K562 (cell line): ENCODE results near the gene FAM107B. TPM values are rescaled to one million over a fixed set of nuclear protein-coding genes. Genes with fewer than 3 reads are reported as not detected.

Experiments used
- ATAC-seq: fragments of 200-7000 bp; cut with Tn5 transposase; 3 replicates; pipeline ENCODE4 v1.9.1; 2020; ENCODE audit warnings: moderate library complexity
- BruUV-seq: library from RNA; stranded (reverse); fragments of 400-500 nt; replicated peaks from 2 replicates; lab custom pipeline; 2021; lab: Mats Ljungman, UMichigan
- CTCF ChIA-PET: fragments of 300-600 bp; formaldehyde crosslinking; extraction: SDS; loops from one replicate; lab custom pipeline; 2021; ENCODE audit warnings: low intra/inter-chr PET ratio; lab: Yijun Ruan, JAX
- POLR2A ChIA-PET: fragments of 300-600, 350-650 bp; sonication (Branson Sonifier 250); formaldehyde crosslinking; extraction: SDS; loops from one replicate; lab custom pipeline; 2021; ENCODE audit warnings: antibody characterized with exemption, inconsistent platforms; lab: Yijun Ruan, JAX
- DNase-seq, 4 experiments: peaks; one replicate each; pipeline versions ENCODE4 v3.0.0 to v3.0.0-alpha.2; 2011 to 2018; ENCODE audit warnings: low spot score in 3 of 4, mixed read lengths in 3 of 4; ENCODE audit errors: extremely low read depth in 1 of 4
- FAIRE-seq: peaks from 2 replicates; lab custom pipeline; 2011; peaks lifted over from hg19 to GRCh38; lab: Jason Lieb, UNC
- H2AFZ ChIP-seq: 2 replicates; pipeline ENCODE4 v1.6.0; 2011; ENCODE audit warnings: low read depth, low read length, control low read depth, inconsistent platforms
- H3K27ac ChIP-seq: fragments of 200-600 bp; 3 replicates; pipeline ENCODE4 v1.8.0; 2011; ENCODE audit warnings: low read depth, mild to moderate bottlenecking, control low read depth, inconsistent platforms, low read length, moderate library complexity, mixed read lengths; ENCODE audit errors: extremely low read depth
- H3K27me3 ChIP-seq, 2 experiments: fragments of 300-600 bp in 1 of 2; 2 replicates in 1 of 2; 3 replicates in 1 of 2; pipeline versions ENCODE4 v1.6.0 to v1.8.0; 2011; ENCODE audit warnings: inconsistent platforms in 2 of 2, low read length in 2 of 2, mild to moderate bottlenecking in 1 of 2, mixed read lengths in 1 of 2, moderate library complexity in 1 of 2; ENCODE audit not compliant: control insufficient read depth in 2 of 2, insufficient read depth in 2 of 2
- H3K36me3 ChIP-seq: fragments of 300-600 bp; 3 replicates; pipeline ENCODE4 v1.8.0; 2011; ENCODE audit warnings: mild to moderate bottlenecking, low read length, inconsistent platforms; ENCODE audit not compliant: control insufficient read depth, insufficient read depth
- H3K4me1 ChIP-seq, 2 experiments: fragments of 200-600 bp in 1 of 2; replicated peaks in 1 of 2; 2 replicates in 1 of 2; 3 replicates in 1 of 2; pipeline versions ENCODE4 v1.5.1 to v1.8.0; 2011; ENCODE audit warnings: inconsistent platforms in 2 of 2, low read length in 2 of 2, mild to moderate bottlenecking in 1 of 2, mixed read lengths in 1 of 2, moderate library complexity in 1 of 2; ENCODE audit not compliant: control insufficient read depth in 2 of 2, insufficient read depth in 2 of 2
- H3K4me2 ChIP-seq: 2 replicates; pipeline ENCODE4 v1.6.1; 2011; ENCODE audit warnings: low read length, control low read depth, inconsistent platforms, mixed read lengths; ENCODE audit not compliant: insufficient read depth
- H3K4me3 ChIP-seq: fragments of 200-600 bp; sonication (generic), shearing (Covaris generic); 2 replicates; pipeline ENCODE4 v1.5.1; 2016; ENCODE audit warnings: control low read depth, inconsistent platforms
- H3K79me2 ChIP-seq: fragments of 200-600 bp; 3 replicates; pipeline ENCODE4 v1.8.0; 2011; ENCODE audit warnings: low read length, inconsistent platforms; ENCODE audit not compliant: control insufficient read depth, insufficient read depth
- H3K9ac ChIP-seq, 2 experiments: 2 replicates each; pipeline versions ENCODE4 v1.6.0 to v1.6.1; 2011; ENCODE audit warnings: low read depth in 2 of 2, low read length in 2 of 2, control low read depth in 1 of 2, inconsistent platforms in 1 of 2, mild to moderate bottlenecking in 1 of 2, mixed read lengths in 1 of 2; ENCODE audit not compliant: insufficient read depth in 1 of 2
- H3K9me1 ChIP-seq: one replicate; pipeline ENCODE4 v1.6.0; 2011; ENCODE audit warnings: inconsistent platforms, mild to moderate bottlenecking, low read length, moderate library complexity; ENCODE audit not compliant: control insufficient read depth, insufficient read depth
- H3K9me3 ChIP-seq: replicated peaks from 2 replicates; pipeline ENCODE4 v1.5.1; 2011; ENCODE audit warnings: low read depth, low read length, inconsistent platforms; ENCODE audit not compliant: control insufficient read depth, insufficient read depth
- H4K20me1 ChIP-seq: replicated peaks from 2 replicates; pipeline ENCODE4 v1.6.1; 2011; ENCODE audit warnings: low read length, inconsistent platforms, mixed read lengths; ENCODE audit not compliant: control insufficient read depth, insufficient read depth
- COPS2 ChIP-seq: fragments of 450-650 bp; conservative IDR thresholded peaks from 2 replicates; pipeline ENCODE4 v1.6.1; 2016; ENCODE audit warnings: mild to moderate bottlenecking, moderate library complexity
- EP300 ChIP-seq: IDR thresholded peaks from 2 replicates; pipeline ENCODE4 v1.6.1; 2012; ENCODE audit warnings: low read length, improper control_type of control experiment
- ZNF146 ChIP-seq: IDR thresholded peaks from one replicate; pipeline ENCODE4 v1.6.1; 2018; ENCODE audit warnings: missing compliant biosample characterization; ENCODE audit not compliant: unreplicated experiment
- ZNF445 ChIP-seq: fragments of 250-450 bp; sonication (Bioruptor Pico); IDR thresholded peaks from 2 replicates; pipeline ENCODE4 v1.4.0; 2020; ENCODE audit warnings: low read depth, mild to moderate bottlenecking, moderate library complexity
- WGBS: fragments of 100-300 bp; shearing (Covaris generic); methylation state at CpG from one replicate; pipeline ENCODE4 v1.1.6; 2016; ENCODE audit warnings: low coverage, mixed read lengths; ENCODE audit not compliant: insufficient coverage; ENCODE audit errors: missing lambda C conversion rate; 5-methylcytosine and 5-hydroxymethylcytosine counted together
- in situ Hi-C: fragments of 300-500 bp; cut with MboI; formaldehyde crosslinking; loops from 4 replicates; pipeline ENCODE4 v1.15.0; 2018; ENCODE audit warnings: inconsistent platforms, mixed read lengths
- intact Hi-C: fragments of 100-400 bp; cut with micrococcal nuclease; formaldehyde crosslinking; loops from 2 replicates; pipeline ENCODE4 v1.14.2; 2022
- polyA plus RNA-seq, 8 experiments: library from polyadenylated mRNA; depleted of rRNA in 4 of 8; stranded (reverse) in 5 of 8; unstranded in 3 of 8; fragments of >200 nt; fragmentation: Nextera tagmentation in 2 of 8; fragmentation: Illumina TruSeq in 1 of 8; extraction: Ambion mirVana in 2 of 8; extraction: Trizol in 1 of 8; gene quantifications; 2 replicates each; pipeline versions ENCODE4 v1.2.1 to v1.2.3, GENCODE V29; 2011 to 2014; ENCODE audit warnings: inconsistent platforms in 1 of 8, missing spikeins in 1 of 8
- total RNA-seq, 7 experiments: library from RNA; depleted of rRNA in 6 of 7; stranded (reverse); fragments of >200 nt in 6 of 7; fragmentation: Illumina TruSeq in 2 of 7; extraction: Trizol in 2 of 7; gene quantifications; 2 replicates each; pipeline versions ENCODE4 v1.2.1 to v1.2.3, GENCODE V29; 2011 to 2021; ENCODE audit warnings: low replicate concordance in 1 of 7
- TF ChIP-seq, protein P1 (sequence below): sonication (generic); formaldehyde crosslinking; IDR thresholded peaks from 2 replicates; pipeline ENCODE4 v1.8.1; 2023; ENCODE audit warnings: mild to moderate bottlenecking, missing genetic modification reagents

Gene FAM107B
- total and polyA plus RNA-seq, 9 of the 15 experiments (the other 6 are each of a cell fraction or from before 2014, with no cell fraction given) = 0.40 to 2.8 (median 1.4) TPM

DNA sequence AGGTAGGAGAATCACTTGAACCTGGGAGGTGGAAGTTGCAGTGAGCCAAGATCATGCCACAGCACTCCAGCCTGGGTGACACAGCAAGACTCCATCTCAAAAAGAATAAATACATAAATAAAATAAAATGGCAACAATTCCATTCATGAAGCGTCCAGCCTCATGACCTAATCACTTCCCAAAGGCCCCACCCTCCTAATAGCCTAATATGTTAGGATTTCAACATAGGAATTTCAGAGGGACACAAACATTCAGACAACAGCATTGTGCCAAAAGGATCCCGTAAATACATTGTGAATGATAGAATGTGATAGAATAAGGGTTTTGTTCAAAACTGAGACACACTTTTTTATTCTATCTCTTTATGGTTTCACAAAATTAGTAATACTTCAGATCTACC, 90.3 kb downstream of the FAM107B start:
- DNase-seq (no peak), ATAC-seq (no peak)
- intact Hi-C loops = no loop called here
- Histone ChIP-seq H3K9me1 (no peaks in the 10 kb centered on the region), H4K20me1 (no peaks in the 10 kb centered on the region), H3K4me2 (no peak overlapping the region), H3K27ac (no peak overlapping the region), H3K36me3 (no peaks in the 10 kb centered on the region), H3K4me3 (no peak overlapping the region), H3K79me2 (no peaks in the 10 kb centered on the region)
- in situ Hi-C loops = no loop called here
- POLR2A ChIA-PET = interaction anchor here (0.6 kb wide), 1 partner anchor 611 kb away, joined by 3 read pairs; no protein-coding TSS in a partner anchor
- WGBS = 0% methylated on average over 2 of the region's 2 CpGs
- TF ChIP-seq COPS2 = no peak
- TF ChIP-seq, all 486 proteins: peak for 0
- no peak overlapping the region for H3K9ac ChIP-seq
- CTCF ChIA-PET = no interaction called here
- FAIRE-seq = no peak
- no TSS peak for BruUV-seq
- no peaks in the 10 kb centered on the region for H3K9me3 ChIP-seq
- H3K27me3 ChIP-seq = peaks cover 0 to 14% of the 10 kb centered on the region in 2 experiments; a peak in 2 of 5 replicates
- no peak overlapping the region for H2AFZ ChIP-seq
- no peaks in the 10 kb centered on the region; a peak in 1 of 5 replicates for H3K4me1 ChIP-seq

GRCh38 chr10:14683256-14683655, 91.4 kb downstream of the FAM107B start:
- in situ Hi-C loops = no loop called here

More at GRCh38 chr10:14683256-14683655, 91.4 kb downstream of the FAM107B start:
- Histone ChIP-seq H3K4me2 (no peak overlapping the region), H3K9me1 (no peaks in the 10 kb centered on the region), H3K9me3 (no peaks in the 10 kb centered on the region), H3K36me3 (no peaks in the 10 kb centered on the region), H3K79me2 (no peaks in the 10 kb centered on the region), H3K27ac (no peak overlapping the region), H3K4me1 (no peaks in the 10 kb centered on the region), H3K9ac (no peak overlapping the region), H4K20me1 (no peaks in the 10 kb centered on the region), H2AFZ (no peak overlapping the region), H3K27me3 (peaks cover 0 to 14% of the 10 kb centered on the region in 2 experiments; a peak in 2 of 5 replicates), H3K4me3 (no peak overlapping the region)
- ChIA-PET POLR2A (interaction anchor here (0.7 to 1.0 kb wide), 2 partner anchors 9 to 1392 kb away, joined by 3 to 4 read pairs; no protein-coding TSS in a partner anchor), CTCF (no interaction called here)
- FAIRE-seq = no peak
- no TSS peak for BruUV-seq
- ATAC-seq = no peak
- no peak for DNase-seq
- no peak for TF ChIP-seq ZNF445 (CRISPR knock-in tag)
- TF ChIP-seq ZNF146 = no peak
- TF ChIP-seq EP300 = no peak
- TF ChIP-seq, protein P1, sequence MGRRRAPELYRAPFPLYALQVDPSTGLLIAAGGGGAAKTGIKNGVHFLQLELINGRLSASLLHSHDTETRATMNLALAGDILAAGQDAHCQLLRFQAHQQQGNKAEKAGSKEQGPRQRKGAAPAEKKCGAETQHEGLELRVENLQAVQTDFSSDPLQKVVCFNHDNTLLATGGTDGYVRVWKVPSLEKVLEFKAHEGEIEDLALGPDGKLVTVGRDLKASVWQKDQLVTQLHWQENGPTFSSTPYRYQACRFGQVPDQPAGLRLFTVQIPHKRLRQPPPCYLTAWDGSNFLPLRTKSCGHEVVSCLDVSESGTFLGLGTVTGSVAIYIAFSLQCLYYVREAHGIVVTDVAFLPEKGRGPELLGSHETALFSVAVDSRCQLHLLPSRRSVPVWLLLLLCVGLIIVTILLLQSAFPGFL = no peak
- WGBS = 1% methylated on average over 6 of the region's 6 CpGs
- intact Hi-C loops = no loop called here
